HG03342 (cell line): ENCODE data around the gene SERPINA5.
"Not testable (repeated sequence)": the region's sequence is repeated elsewhere in the genome, so short reads cannot be mapped to it uniquely, and the experiment has no call there.

Experiments used
- ATAC-seq: cut with Tn5 transposase; IDR thresholded peaks from one replicate; pipeline ENCODE4 v1.9.1; 2021; ENCODE audit warnings: mild to moderate bottlenecking, moderate library complexity; ENCODE audit not compliant: unreplicated experiment

SERPINA5 gene

DNA sequence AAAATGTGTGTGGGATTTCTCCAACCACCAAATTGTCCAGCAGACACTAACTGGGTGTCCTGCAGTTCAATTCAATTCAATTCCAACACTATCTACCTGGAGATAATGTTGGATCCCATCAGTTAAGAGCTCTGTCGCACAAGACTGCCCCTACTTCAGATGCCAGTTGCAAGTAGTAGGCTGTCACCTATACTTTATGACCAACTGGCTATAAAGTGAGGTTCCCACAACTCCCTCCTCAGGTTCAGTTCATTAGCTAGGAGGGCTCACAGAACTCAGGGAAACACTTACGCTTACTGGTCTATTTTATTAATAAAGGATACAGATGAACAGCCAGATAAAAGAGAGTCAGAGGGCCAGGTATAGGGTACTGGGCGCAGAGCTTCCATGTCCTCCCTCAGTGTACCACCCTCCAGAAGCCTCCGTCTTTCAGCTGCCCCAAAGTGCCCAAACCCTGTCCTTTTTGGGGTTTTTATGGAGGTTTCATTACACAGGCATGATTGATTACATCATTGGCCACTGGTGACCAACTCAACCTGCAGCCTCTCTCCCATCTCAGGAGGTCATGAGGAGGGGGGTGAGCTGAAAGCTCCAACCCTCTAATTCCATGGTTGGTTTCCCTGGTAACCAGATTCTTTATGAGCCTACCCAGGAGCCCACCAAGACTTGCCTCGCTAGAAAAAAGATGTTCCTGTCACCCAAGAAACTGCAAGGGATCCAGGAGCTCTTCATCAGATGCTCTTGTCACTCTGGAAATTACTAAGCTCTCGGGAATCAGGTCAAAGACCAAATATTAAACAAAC lies 7.5 kb upstream of the SERPINA5 start:
- no peak for ATAC-seq

DNA sequence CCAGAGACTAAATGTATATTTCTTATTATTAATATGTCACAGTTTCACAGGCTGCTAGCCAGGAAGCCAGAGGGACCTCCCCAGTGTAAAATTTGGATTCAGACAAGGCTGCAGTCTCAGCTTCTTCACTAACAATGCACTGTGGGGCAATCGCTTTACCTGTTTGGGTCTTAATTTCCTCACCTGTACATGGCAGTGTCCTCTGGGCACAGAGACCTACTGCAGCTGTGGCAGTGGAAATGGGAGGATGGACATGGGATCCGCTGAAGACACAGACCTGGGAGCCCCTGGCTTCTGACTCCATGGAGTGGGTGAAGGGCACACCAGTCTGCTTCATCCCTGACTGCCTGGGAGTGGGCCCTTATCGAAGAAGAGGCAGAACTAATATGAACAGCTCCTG lies 6.9 kb upstream of the SERPINA5 start:
- no peak for ATAC-seq

DNA sequence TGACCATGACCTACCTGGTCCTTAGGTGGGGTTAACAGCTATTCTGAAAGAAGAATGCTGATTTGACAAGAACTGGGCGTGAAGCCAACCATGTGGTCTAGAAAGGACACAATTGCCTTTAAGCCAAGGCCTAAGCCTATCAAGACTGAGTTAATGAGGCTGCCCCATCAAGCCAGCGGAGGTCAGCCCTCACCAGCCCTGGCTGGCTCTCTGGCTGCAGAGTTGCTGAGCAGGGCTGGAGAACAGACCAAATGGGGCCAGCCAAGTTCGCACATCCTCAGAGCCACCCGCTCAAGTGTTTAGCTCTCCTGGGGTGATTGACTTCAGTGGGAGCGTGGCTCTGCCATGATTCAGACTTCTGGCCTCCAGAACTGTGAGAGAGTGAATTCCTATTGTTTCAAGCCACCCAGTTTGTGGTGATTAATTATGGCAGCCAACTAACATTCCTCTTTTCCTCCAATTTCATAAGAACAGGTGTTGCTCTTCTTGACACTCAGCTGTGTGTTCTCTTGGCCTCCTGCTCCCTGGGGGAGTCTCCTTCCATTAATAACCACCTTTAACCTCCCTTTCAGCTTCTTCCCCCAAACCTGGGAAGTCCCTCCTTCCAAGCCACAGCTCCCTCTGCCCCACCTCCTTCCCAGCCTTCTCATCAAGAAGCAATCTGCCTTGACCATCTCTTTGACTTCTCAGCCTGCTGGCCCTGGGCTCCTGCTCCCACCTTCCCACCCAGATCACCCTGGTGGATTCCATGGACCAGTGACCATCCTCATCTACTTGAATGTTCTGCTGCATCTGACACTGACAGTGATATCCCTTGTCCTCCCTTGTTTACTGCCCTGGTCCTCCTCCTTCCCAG lies 5.3 kb upstream of the SERPINA5 start:
- no peak for ATAC-seq

DNA sequence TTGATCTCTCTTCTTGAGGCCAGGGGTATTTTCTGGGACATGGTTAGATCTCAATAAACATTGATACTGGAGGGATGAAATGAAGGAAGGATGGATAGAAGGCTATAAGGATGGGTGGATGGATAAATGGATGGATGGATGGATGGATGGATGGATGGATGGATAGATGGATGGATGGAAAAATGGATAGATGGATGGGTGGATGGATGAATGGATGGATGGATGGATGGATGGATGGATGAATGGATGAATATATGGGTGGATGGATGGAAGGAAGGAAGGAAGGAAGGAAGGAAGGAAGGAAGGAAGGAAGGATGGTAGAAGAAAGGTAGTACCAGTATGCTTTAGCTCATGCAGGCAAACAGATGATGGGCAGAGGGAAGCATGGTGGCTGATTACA lies 3.8 kb upstream of the SERPINA5 start:
- not testable (repeated sequence) for ATAC-seq

GRCh38 chr14:94578712-94579111 lies 2.5 kb upstream of the SERPINA5 start:
- ATAC-seq: no peak

DNA sequence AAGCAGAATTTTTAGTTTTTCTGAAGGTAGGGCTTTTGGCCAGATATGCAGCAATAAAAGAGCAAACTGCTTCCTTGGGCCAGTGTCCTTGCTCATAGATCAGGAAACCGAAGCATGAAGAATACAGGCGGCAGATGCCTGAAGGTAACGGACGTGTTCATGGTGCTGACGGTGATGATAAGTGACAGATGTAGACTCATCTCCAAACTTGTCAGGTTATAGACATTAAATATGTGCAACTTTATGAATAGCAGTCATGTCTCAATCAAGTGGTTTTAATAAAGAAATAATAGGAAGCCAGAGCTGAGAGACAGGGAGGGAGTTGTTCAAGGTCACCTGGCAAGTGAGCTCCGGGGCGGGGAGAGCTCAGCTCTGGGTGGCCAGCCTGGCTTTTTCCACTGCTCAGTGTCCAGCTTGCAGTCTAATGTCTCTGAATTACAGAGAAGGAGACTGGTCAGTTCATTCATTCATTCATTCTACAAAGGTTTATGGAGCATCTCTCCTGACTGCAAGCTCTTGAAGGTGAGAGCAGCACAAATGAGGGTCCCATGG lies 1.0 kb downstream of the SERPINA5 start:
- ATAC-seq: no peak

DNA sequence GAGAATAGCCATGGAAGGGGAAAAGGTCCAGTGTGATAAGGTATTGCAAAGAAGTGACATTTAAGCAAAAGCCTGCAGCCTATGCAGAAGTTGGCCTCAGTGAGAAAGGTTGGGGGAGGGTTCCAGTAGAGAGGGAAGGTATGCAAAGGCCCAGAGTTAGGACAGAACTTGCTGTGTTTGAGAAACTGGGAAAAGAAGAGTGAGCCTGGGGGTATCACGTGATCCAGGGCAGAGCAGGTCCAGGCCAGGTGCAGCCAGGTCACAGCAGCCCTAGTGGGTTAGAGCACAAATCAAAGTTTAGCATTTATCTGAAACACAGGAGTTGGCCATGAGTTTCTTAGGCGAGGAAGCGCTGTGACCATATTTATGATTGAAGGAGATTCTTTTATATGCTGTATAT lies 1.6 kb downstream of the SERPINA5 start:
- no peak for ATAC-seq

- ATAC-seq: no peak
These were observed 2.3 kb downstream of the SERPINA5 start for GRCh38 chr14:94583557-94583956.

DNA sequence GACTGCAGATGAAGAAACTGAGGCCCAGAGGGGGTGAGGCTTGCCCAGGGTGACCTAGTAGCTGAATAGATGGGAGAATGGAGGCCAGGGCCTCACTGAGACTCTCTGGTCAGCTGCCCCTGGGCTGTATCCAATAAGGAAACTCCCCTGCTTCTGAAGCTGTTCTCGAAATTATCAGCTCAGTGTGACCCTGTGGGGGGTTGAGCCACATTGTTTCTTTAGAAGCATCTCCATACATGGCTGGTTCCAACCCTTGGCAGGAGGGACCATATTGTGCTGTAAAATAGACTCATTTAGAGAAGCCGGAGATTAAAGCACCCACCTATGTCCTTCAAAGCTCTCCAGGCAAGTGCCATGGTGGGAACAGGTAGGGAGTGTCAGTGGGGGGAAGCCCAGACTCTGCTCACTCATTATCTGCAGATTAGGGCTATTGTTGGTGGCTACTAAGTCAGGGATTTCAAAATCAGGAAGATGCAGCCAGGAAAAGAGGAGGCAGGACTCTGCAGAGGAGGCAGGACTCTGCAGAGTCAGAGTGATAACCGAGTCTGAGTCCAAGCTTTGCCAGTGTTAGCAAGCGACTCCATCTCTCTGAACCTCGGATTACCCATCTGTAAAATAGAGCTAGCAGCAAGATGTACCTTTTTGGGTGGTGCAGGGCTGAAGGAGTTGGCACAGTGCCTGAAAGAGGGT lies 3.5 kb downstream of the SERPINA5 start:
- ATAC-seq: no peak

DNA sequence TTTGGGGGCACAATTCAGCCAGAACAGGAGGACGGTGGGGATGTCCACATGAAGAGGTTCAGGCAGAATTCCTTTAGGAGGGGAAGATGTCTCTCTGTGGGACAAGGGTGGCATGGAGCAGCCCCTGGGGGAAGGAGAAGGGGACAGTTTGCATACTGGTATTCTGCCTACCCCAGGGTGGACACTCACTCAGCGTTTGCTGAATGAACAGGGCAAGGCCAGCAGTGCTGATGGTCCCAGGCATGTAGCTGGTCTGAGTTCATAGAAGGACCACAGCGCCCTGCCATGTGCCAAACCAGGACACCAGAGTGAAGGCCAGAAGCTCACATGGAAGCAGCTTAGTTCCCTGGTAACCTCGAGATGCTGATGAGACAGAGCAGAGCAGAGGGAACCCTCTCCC lies 5.4 kb downstream of the SERPINA5 start:
- ATAC-seq: no peak

DNA sequence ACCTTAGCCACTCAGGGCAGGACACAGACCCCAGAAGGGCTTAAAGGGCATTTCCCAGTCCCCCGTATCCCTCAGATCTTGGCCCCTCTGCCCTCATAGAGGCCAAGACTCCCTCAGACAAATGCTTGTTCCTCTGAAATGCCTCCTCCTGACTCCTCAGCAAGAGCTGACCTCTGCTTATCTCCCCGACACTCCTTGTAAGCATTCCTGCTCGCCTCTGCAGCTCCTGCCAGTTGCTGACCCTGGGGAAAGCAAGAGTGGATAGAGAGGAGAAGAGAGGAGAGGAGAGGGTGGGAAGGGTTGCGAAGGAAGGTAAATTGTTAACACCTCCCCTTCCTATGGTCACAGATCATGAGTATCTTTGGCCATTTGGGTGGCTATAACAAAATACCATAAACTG lies 7.1 kb downstream of the SERPINA5 start:
- ATAC-seq: no peak

DNA sequence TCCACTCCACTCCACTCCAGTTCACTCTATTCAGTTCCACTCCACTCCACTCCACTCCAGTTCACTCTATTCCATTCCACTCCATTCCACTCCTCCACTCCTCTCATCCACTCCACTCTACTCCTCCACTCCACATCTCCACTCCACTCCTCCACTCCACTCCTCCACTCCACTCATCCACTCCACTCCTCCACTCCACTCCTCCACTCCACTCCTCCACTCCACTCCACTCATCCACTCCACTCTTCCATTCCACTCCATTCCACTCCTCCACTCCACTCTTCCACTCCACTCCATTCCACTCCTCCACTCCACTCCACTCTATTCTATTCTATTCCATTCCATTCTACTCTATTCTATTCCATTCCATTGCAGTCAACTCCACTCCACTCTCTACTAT lies 9.8 kb downstream of the SERPINA5 start:
- no peak for ATAC-seq

GRCh38 chr14:94591871-94592270 lies 10.6 kb downstream of the SERPINA5 start:
- ATAC-seq: no peak

- ATAC-seq: no peak
These were observed 11.2 kb downstream of the SERPINA5 start for GRCh38 chr14:94592457-94592856.

- no peak for ATAC-seq
These were observed 12.1 kb downstream of the SERPINA5 start for GRCh38 chr14:94593376-94593748.

DNA sequence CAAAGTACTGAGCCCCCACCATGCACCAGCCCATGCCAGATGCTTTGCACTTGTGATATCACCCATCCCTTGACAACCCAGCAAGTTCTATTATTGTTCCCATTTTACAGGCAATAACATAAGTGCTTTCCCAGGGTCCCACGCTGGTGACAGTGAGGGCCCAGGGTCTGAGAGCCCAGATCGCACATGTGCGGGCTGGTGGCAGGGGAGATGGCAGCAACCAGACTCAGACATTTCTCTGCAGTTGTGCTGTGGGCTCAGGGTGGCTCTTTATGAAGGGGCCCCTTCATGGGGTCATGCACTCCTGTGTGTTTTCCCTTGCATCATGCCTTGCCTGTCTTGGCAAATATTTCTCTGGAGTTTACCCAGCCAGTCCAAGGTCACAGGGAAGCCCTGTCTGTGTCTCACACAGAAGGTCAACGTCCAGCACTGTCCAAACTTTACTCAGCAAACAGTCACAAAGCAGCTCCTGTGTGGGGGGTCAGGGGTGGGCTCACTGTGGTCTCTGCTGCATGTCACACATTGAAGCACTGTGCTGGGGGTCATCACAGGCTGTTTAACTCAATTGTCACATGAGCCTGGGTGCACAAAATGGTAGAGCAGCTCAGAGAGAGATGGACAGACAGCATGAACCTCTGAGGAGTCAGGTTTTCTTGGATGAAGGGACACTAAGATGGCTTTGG lies 12.7 kb downstream of the SERPINA5 start:
- no peak for ATAC-seq

DNA sequence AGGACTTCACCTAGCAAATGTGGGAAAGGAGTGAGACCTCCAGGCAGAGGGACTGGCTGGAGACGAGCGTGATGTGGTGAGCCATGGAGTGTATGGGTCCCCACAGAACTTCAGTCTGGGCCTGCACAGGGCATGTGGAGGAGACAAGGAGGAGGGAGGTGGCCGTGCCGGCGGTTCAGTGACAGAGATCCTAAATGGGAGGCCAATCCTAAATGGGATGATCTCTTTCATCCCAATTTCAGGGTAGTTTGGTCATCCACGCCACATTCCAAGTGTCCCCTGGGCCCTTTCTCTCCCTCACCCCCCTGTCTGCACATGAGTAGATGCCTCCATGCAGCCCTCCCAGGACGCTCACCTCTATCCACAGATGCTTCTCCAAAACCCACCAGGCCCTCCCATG lies 13.2 kb downstream of the SERPINA5 start:
- no peak for ATAC-seq

DNA sequence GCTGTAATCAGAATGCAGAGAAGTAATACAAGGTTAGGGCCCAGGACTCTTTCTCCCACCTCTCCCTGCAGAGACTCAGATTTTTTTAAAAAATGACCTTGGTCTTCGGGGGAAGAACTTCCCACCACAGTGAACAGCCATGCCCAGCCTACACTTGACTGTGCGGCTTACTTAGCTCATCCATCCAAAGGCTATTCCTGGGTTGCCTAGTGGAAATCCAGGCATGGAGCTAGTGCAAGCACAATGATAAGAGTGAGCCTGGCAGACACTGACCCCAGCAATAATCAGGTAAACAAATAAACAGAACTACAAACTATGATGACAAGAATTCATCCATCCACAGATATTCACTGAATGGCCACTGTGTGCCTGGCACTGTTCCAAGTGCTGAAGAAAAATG lies 14.7 kb downstream of the SERPINA5 start:
- no peak for ATAC-seq

DNA sequence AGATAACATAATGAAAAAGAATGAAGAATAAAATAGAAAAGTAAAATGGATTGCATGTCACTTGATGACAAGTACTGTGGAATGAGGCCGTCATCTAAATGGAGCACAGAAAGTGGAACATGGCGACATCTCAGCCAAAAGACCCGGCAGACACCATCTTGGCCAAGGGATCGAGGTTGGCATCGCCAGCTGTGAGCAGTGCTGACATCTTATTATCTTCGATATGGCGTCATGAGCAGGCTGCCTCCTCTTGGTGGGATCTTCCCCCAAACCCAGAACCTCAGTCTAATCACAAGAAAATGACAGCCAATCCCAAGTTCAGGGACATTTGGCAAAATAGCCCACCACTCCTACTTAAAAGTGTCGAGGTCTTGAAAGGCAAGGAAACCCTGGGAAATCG lies 15.1 kb downstream of the SERPINA5 start:
- ATAC-seq: no peak

DNA sequence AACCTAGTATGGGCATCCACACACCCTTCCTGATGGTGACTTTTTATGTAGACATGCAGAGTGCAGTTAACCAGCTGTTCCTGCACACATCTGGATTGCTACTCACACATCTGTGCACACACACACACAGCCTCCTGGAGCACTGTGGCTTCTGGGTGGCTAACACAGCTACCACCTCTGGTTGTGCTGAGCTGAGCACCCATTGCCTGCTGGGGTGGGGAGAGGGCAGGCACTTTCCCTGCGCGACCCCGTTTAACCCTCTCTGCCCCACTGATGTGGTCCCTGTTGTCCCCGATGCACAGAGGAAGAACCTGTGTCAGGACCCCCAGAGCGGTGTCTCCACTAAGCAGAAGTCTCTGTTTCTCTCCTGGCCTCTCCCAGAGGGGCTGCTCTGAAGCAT lies 16.6 kb downstream of the SERPINA5 start:
- ATAC-seq: no peak

- no peak for ATAC-seq
These were observed 17.2 kb downstream of the SERPINA5 start for GRCh38 chr14:94598506-94598815.
